Endothelial cell of umbilical vein (primary cell): ENCODE results near the gene IFNA1. TPM values are rescaled to one million over a fixed set of nuclear protein-coding genes. Genes with fewer than 3 reads are reported as not detected.

ENCODE experiments used
- BruUV-seq: library from RNA; stranded (reverse); fragments of 400-500 nt; replicated peaks from 2 replicates; lab custom pipeline; 2021; lab: Mats Ljungman, UMichigan
- CTCF ChIA-PET: fragments of 300-600, 350-600 bp; sonication (Branson Sonifier 250); formaldehyde crosslinking; loops from one replicate; lab custom pipeline; 2021; ENCODE audit warnings: antibody characterized with exemption, inconsistent platforms; lab: Charles Lee
- POLR2A ChIA-PET: fragments of 300-600, 350-600 bp; sonication (Branson Sonifier 250); formaldehyde crosslinking; loops from one replicate; lab custom pipeline; 2021; ENCODE audit warnings: antibody characterized with exemption, inconsistent platforms; lab: Charles Lee
- DNase-seq: peaks from one replicate; pipeline ENCODE4 v3.0.0-alpha.2; 2011; ENCODE audit warnings: low read depth, low spot score
- FAIRE-seq: peaks from 2 replicates; lab custom pipeline; 2011; peaks lifted over from hg19 to GRCh38; lab: Jason Lieb, UNC
- H2AFZ ChIP-seq: 2 replicates; pipeline ENCODE4 v1.6.0; 2012; ENCODE audit warnings: low read depth, low read length, control low read depth, inconsistent platforms
- H3K27ac ChIP-seq: 2 replicates; pipeline ENCODE4 v1.5.1; 2011; ENCODE audit warnings: low read depth, mild to moderate bottlenecking, control low read depth, low read length, moderate library complexity; ENCODE audit not compliant: insufficient read depth
- H3K27me3 ChIP-seq, 2 experiments: 2 replicates each; pipeline versions ENCODE4 v1.6.0 to v1.6.1; 2011; ENCODE audit warnings: low read length in 2 of 2, mixed read lengths in 1 of 2; ENCODE audit not compliant: control insufficient read depth in 2 of 2, insufficient read depth in 2 of 2
- H3K36me3 ChIP-seq, 2 experiments: 2 replicates in 1 of 2; 3 replicates in 1 of 2; pipeline ENCODE4 v1.5.1; 2011; ENCODE audit warnings: low read length in 2 of 2, mild to moderate bottlenecking in 1 of 2, moderate library complexity in 1 of 2; ENCODE audit not compliant: control insufficient read depth in 2 of 2, insufficient read depth in 2 of 2; ENCODE audit errors: extremely low read depth in 1 of 2
- H3K4me1 ChIP-seq: 3 replicates; pipeline ENCODE4 v1.5.1; 2011; ENCODE audit warnings: mild to moderate bottlenecking, low read length; ENCODE audit not compliant: control insufficient read depth, insufficient read depth; ENCODE audit errors: extremely low read depth
- H3K4me2 ChIP-seq: 2 replicates; pipeline ENCODE4 v1.6.1; 2011; ENCODE audit warnings: low read length, control low read depth, mixed read lengths; ENCODE audit not compliant: insufficient read depth
- H3K4me3 ChIP-seq, 3 experiments: fragments of 200-600 bp in 1 of 3; sonication (generic), shearing (Covaris generic) in 1 of 3; replicated peaks in 1 of 3; 2 replicates each; pipeline ENCODE4 v1.5.1; 2011 to 2016; ENCODE audit warnings: control low read depth in 3 of 3, low read length in 3 of 3, mild to moderate bottlenecking in 2 of 3, inconsistent platforms in 1 of 3, low read depth in 1 of 3, moderate library complexity in 1 of 3; ENCODE audit not compliant: insufficient read depth in 1 of 3
- H3K79me2 ChIP-seq: 2 replicates; pipeline ENCODE4 v1.6.0; 2012; ENCODE audit warnings: low read length, inconsistent platforms; ENCODE audit not compliant: control insufficient read depth, insufficient read depth
- H3K9ac ChIP-seq: replicated peaks from 2 replicates; pipeline ENCODE3; 2011; ENCODE audit warnings: low read length, control low read depth; ENCODE audit not compliant: insufficient read depth; ENCODE audit errors: extremely low read depth
- H3K9me1 ChIP-seq: replicated peaks from 3 replicates; pipeline ENCODE4 v1.6.0; 2011; ENCODE audit warnings: mild to moderate bottlenecking, low read length; ENCODE audit not compliant: control insufficient read depth, insufficient read depth; ENCODE audit errors: extremely low read depth
- H3K9me3 ChIP-seq: replicated peaks from 2 replicates; pipeline ENCODE4 v1.5.1; 2012; ENCODE audit warnings: low read length, inconsistent platforms; ENCODE audit not compliant: control insufficient read depth, insufficient read depth
- H4K20me1 ChIP-seq: replicated peaks from 2 replicates; pipeline ENCODE3; 2011; ENCODE audit warnings: mild to moderate bottlenecking, low read length; ENCODE audit not compliant: control insufficient read depth, insufficient read depth; ENCODE audit errors: extremely low read depth
- EZH2 ChIP-seq: IDR thresholded peaks from 2 replicates; pipeline ENCODE4 v1.6.1; 2012; ENCODE audit warnings: borderline replicate concordance, low read depth, mild to moderate bottlenecking, moderate library complexity, low read length, inconsistent platforms; ENCODE audit not compliant: severe bottlenecking
- FOS ChIP-seq: IDR thresholded peaks from 2 replicates; pipeline ENCODE4 v1.6.1; 2011; ENCODE audit warnings: mild to moderate bottlenecking, low read length, moderate library complexity, borderline replicate concordance; ENCODE audit not compliant: insufficient read depth
- GATA2 ChIP-seq: IDR thresholded peaks from 2 replicates; pipeline ENCODE4 v1.7.0; 2011; ENCODE audit warnings: low read depth, mild to moderate bottlenecking, moderate library complexity, mixed read lengths, low read length; ENCODE audit not compliant: insufficient read length, insufficient read depth
- JUN ChIP-seq: IDR thresholded peaks from 2 replicates; pipeline ENCODE4 v1.6.1; 2011; ENCODE audit warnings: borderline replicate concordance, low read depth; ENCODE audit not compliant: insufficient read length, insufficient read depth
- MYC ChIP-seq: IDR thresholded peaks from one replicate; pipeline ENCODE4 v1.6.1; 2011; ENCODE audit warnings: mild to moderate bottlenecking, low read depth, low read length
- POLR2A ChIP-seq: IDR thresholded peaks from 2 replicates; pipeline ENCODE4 v1.6.1; 2012; ENCODE audit warnings: low read depth, mild to moderate bottlenecking, control low read depth, low read length
- POLR2AphosphoS5 ChIP-seq: IDR thresholded peaks from 2 replicates; pipeline ENCODE4 v1.6.1; 2012; ENCODE audit warnings: low read depth, mild to moderate bottlenecking, control low read depth, low read length, moderate library complexity; ENCODE audit not compliant: insufficient read depth
- dilution Hi-C: fragments of 300-500 bp; cut with MboI; formaldehyde crosslinking; loops from one replicate; pipeline ENCODE4 v1.15.0; 2019; ENCODE audit warnings: low sequenced_read_pairs; ENCODE audit not compliant: extremely low pct_ligation_motif_present
- intact Hi-C: fragments of 100-400 bp; cut with micrococcal nuclease; formaldehyde crosslinking; loops from one replicate; pipeline ENCODE4 v1.10.0; 2022
- polyA plus RNA-seq, 4 experiments: library from polyadenylated mRNA; depleted of rRNA in 3 of 4; stranded (reverse) in 3 of 4; unstranded in 1 of 4; fragments of >200 nt; gene quantifications; 2 replicates each; pipeline versions ENCODE4 v1.2.1 to v1.2.3, GENCODE V29; 2011 to 2012; ENCODE audit warnings: missing spikeins in 1 of 4
- total RNA-seq: library from RNA; stranded (reverse); gene quantifications from 2 replicates; pipeline ENCODE4 v1.2.3, GENCODE V29; 2021
- TF ChIP-seq, protein P1 (sequence below): IDR thresholded peaks from 2 replicates; pipeline ENCODE4 v1.6.1; 2011; ENCODE audit not compliant: insufficient read depth, insufficient read length
- TF ChIP-seq, protein P2 (sequence below), 2 donors: IDR thresholded peaks; 1 replicate in 1 of 2; 2 replicates in 1 of 2; pipeline ENCODE4 v1.5.1; 2011; ENCODE audit warnings: low read length in 2 of 2, mild to moderate bottlenecking in 2 of 2, moderate library complexity in 2 of 2, control low read depth in 1 of 2, inconsistent platforms in 1 of 2, low read depth in 1 of 2; ENCODE audit not compliant: insufficient read depth in 1 of 2; ENCODE audit errors: extremely low read depth in 1 of 2

IFNA1 gene
- total and polyA plus RNA-seq, 2 donors (not counting 3 experiments of a cell fraction or from before 2014, with no cell fraction given) = not detected

DNA sequence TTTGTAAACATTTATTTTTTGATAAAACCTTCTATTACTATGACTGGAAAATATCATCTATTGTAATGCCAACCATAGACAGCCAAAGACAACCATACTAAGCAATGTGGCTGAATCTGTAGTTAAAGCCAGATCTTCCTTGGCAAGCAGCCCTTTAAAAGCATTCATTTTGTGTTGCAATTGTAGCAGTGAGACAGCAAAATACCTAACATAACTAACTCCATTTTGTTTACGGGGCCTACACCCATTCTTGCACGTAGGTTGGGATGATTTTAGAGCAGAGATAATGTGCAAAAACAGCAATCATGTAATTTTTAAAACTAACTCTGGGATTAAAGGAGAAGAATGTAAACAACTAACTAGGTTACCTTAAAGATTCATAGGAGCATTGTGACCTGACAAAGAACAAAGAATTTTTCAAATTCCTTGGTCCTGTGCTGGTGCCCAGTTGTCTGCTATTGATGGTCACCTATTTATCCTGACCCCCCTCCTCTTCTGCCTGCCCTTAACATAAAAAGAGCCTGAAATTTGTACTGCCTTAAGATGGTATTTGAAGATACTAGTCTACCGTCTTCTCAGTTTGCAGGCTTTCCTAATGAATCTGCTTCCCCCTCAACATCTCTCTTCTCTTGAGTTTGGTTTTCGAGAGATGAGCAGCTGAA is 10.6 kb downstream of the IFNA1 start:
- intact Hi-C loops (no loop called here), dilution Hi-C loops (no loop called here)
- no peak for TF ChIP-seq MYC
- Histone ChIP-seq H3K9me3 (no peaks in the 10 kb centered on the region), H3K4me1 (peaks cover 8% of the 10 kb centered on the region), H3K27me3 (peaks cover 1 to 9% of the 10 kb centered on the region in 2 experiments), H3K9me1 (no peaks in the 10 kb centered on the region), H2AFZ (no peak overlapping the region), H3K4me3 (no peak overlapping the region), H3K79me2 (no peaks in the 10 kb centered on the region), H3K27ac (no peak overlapping the region), H3K4me2 (no peak overlapping the region), H3K9ac (no peak overlapping the region), H3K36me3 (no peaks in the 10 kb centered on the region), H4K20me1 (no peaks in the 10 kb centered on the region)
- no TSS peak for BruUV-seq
- CTCF ChIA-PET = interaction anchor here (1.6 kb wide), 1 partner anchor 16 kb away, joined by 5 read pairs; no protein-coding TSS in a partner anchor
- POLR2A ChIA-PET = no interaction called here
- DNase-seq (no peak), FAIRE-seq (no peak)

DNA sequence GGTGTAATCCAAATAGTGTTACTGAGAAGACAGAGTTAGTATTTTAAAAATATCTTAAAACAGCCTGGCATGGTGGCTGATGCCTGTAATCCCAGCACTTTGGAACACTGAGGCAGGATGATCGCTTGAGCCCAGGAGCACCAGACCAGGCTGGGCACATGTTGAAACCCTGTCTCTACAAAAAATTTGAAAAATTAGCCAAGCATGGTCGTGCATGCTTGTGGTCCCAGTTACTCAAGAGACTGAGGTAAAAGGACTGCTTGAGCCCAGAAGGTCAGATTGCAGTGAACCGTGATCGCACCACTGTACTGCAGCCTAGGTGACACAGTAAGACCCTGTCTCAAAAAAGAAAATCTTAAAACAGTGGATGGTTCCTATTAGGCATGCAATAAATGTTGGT is 12.4 kb downstream of the IFNA1 start:
- no peak overlapping the region for H3K9ac ChIP-seq
- peaks cover 8% of the 10 kb centered on the region for H3K4me1 ChIP-seq
- dilution Hi-C loops (no loop called here), intact Hi-C loops (no loop called here)
- no peak for FAIRE-seq
- no peaks in the 10 kb centered on the region for H3K9me1 ChIP-seq
- no peaks in the 10 kb centered on the region for H3K36me3 ChIP-seq
- CTCF ChIA-PET = interaction anchor here (1.1 to 3.7 kb wide), 5 partner anchors 10 to 217 kb away, joined by 4 to 25 read pairs (median 4); no protein-coding TSS in a partner anchor
- TF ChIP-seq, protein P1, sequence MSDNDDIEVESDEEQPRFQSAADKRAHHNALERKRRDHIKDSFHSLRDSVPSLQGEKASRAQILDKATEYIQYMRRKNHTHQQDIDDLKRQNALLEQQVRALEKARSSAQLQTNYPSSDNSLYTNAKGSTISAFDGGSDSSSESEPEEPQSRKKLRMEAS = no peak
- TF ChIP-seq, protein P2, sequence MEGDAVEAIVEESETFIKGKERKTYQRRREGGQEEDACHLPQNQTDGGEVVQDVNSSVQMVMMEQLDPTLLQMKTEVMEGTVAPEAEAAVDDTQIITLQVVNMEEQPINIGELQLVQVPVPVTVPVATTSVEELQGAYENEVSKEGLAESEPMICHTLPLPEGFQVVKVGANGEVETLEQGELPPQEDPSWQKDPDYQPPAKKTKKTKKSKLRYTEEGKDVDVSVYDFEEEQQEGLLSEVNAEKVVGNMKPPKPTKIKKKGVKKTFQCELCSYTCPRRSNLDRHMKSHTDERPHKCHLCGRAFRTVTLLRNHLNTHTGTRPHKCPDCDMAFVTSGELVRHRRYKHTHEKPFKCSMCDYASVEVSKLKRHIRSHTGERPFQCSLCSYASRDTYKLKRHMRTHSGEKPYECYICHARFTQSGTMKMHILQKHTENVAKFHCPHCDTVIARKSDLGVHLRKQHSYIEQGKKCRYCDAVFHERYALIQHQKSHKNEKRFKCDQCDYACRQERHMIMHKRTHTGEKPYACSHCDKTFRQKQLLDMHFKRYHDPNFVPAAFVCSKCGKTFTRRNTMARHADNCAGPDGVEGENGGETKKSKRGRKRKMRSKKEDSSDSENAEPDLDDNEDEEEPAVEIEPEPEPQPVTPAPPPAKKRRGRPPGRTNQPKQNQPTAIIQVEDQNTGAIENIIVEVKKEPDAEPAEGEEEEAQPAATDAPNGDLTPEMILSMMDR (IDR thresholded peaks at IDR 0.05; ENCODE audit: extremely low read depth in 1 of 2, insufficient read depth in 1 of 2, low read depth in 1 of 2, low read length in 2 of 2) = no peak
- TF ChIP-seq FOS = no peak
- no peak for TF ChIP-seq EZH2
- TF ChIP-seq POLR2A = no peak
- TF ChIP-seq MYC = no peak
- TF ChIP-seq JUN = no peak
- no peak for TF ChIP-seq GATA2
- TF ChIP-seq POLR2AphosphoS5 = no peak
- no peaks in the 10 kb centered on the region for H3K79me2 ChIP-seq
- no peaks in the 10 kb centered on the region for H4K20me1 ChIP-seq
- POLR2A ChIA-PET = no interaction called here
- no peak overlapping the region for H3K4me3 ChIP-seq
- no peak overlapping the region for H3K4me2 ChIP-seq
- no peak overlapping the region for H3K27ac ChIP-seq
- BruUV-seq = no TSS peak
- no peaks in the 10 kb centered on the region for H3K9me3 ChIP-seq
- peaks cover 1 to 4% of the 10 kb centered on the region in 2 experiments for H3K27me3 ChIP-seq
- no peak overlapping the region for H2AFZ ChIP-seq
- no peak for DNase-seq
